Tibial nerve (tissue), 4 donors: ENCODE measurements around the gene COX6B2. TPM values are rescaled to one million over a fixed set of nuclear protein-coding genes. Genes with fewer than 3 reads are reported as not detected.

ENCODE experiments used
- DNase-seq, 2 donors: peaks; one replicate each; pipeline ENCODE4 v3.0.0-alpha.2; 2019; ENCODE audit warnings: low spot score in 2 of 2
- H3K27ac ChIP-seq, 4 donors: fragments of 200-600 bp; sonication (generic) in 3 of 4; one replicate each; pipeline ENCODE4 v1.5.1; 2017 to 2019; ENCODE audit warnings: mild to moderate bottlenecking in 1 of 4
- H3K27me3 ChIP-seq, 2 donors: fragments of 200-600 bp; sonication (generic) in 1 of 2; one replicate each; pipeline versions ENCODE4 v1.5.1 to v1.6.0; 2017 to 2019
- H3K36me3 ChIP-seq, 3 donors: fragments of 200-600 bp; sonication (generic); one replicate each; pipeline ENCODE4 v1.5.1; 2018 to 2019
- H3K4me1 ChIP-seq, 4 donors: fragments of 200-600 bp; sonication (generic) in 3 of 4; one replicate each; pipeline ENCODE4 v1.5.1; 2017 to 2019
- H3K4me3 ChIP-seq, 4 donors: fragments of 200-600 bp; sonication (generic) in 3 of 4; one replicate each; pipeline ENCODE4 v1.5.1; 2017 to 2019; ENCODE audit warnings: mild to moderate bottlenecking in 1 of 4, moderate library complexity in 1 of 4
- H3K9me3 ChIP-seq, 4 donors: fragments of 200-600 bp; sonication (generic) in 3 of 4; one replicate each; pipeline ENCODE4 v1.5.1; 2017 to 2019
- CTCF ChIP-seq, 5 experiments: fragments of 200-600 bp in 3 of 5; fragments of 450-650 bp in 2 of 5; sonication (generic) in 3 of 5; IDR thresholded peaks; one replicate each; pipeline ENCODE4 v1.5.1; 2016 to 2019; ENCODE audit warnings: antibody characterized with exemption in 5 of 5, mild to moderate bottlenecking in 3 of 5, moderate library complexity in 2 of 5
- EP300 ChIP-seq, 2 donors: sonication (generic); formaldehyde crosslinking; IDR thresholded peaks; one replicate each; pipeline ENCODE4 v1.6.1; 2017; ENCODE audit warnings: antibody characterized with exemption in 2 of 2, mild to moderate bottlenecking in 1 of 2
- POLR2A ChIP-seq, 2 donors: fragments of 450-650 bp; IDR thresholded peaks; one replicate each; pipeline ENCODE4 v1.6.1; 2017; ENCODE audit warnings: antibody characterized with exemption in 2 of 2, mild to moderate bottlenecking in 2 of 2, moderate library complexity in 2 of 2
- WGBS, 2 donors: methylation state at CpG; one replicate each; pipeline ENCODE4 v1.1.5; 2018; 5-methylcytosine and 5-hydroxymethylcytosine counted together
- total RNA-seq, 4 donors: library from RNA; depleted of rRNA; stranded (reverse); fragments of >200 nt; gene quantifications; one replicate each; pipeline ENCODE4 v1.1.0, GENCODE V29; 2016

Gene COX6B2
- total RNA-seq, 4 donors from 2014 or later: not detected

- 83% methylated on average over 34 to 42 of the region's 50 CpGs for WGBS, 2 donors
- DNase-seq: no peak
- peak overlapping the region in 2 of 4 donors; percentile 96 to 99 for H3K27ac ChIP-seq
- TF ChIP-seq POLR2A (IDR thresholded peaks at IDR 0.05): no peak
- no peak for TF ChIP-seq EP300 (IDR thresholded peaks at IDR 0.05)
- TF ChIP-seq CTCF (IDR thresholded peaks at IDR 0.05): no peak
- peaks cover 0 to 52% (median 31%) of the 10 kb centered on the region in 4 donors for H3K4me1 ChIP-seq
- no peaks in the 10 kb centered on the region for H3K9me3 ChIP-seq
- H3K27me3 ChIP-seq: no peaks in the 10 kb centered on the region
- peaks cover 0 to 46% (median 0%) of the 10 kb centered on the region in 3 donors for H3K36me3 ChIP-seq
- peak overlapping the region in 2 of 4 donors; percentile 81 to 97 for H3K4me3 ChIP-seq
Measured at GRCh38 chr19:55341595-55342531, 12.7 kb downstream of the COX6B2 start.

GRCh38 chr19:55341171-55341588, 13.3 kb downstream of the COX6B2 start:
- DNase-seq: peak; percentile 39 to 51
- peak overlapping the region; percentile 91 to 99 (median 97) for H3K27ac ChIP-seq
- WGBS, 2 donors: 1 to 2% methylated on average over 9 to 11 of the region's 15 CpGs

GRCh38 chr19:55340784-55341147, 13.8 kb downstream of the COX6B2 start:
- no peak for DNase-seq
- H3K27ac ChIP-seq: peak overlapping the region; percentile 91 to 99 (median 97)
- 1 to 3% methylated on average over 24 of the region's 24 CpGs for WGBS, 2 donors
- peaks cover 0 to 41% (median 25%) of the 10 kb centered on the region in 4 donors for H3K4me1 ChIP-seq
- no peaks in the 10 kb centered on the region for H3K27me3 ChIP-seq
- H3K9me3 ChIP-seq: no peaks in the 10 kb centered on the region
- peak overlapping the region; percentile 69 to 97 (median 76) for H3K4me3 ChIP-seq
- TF ChIP-seq CTCF (IDR thresholded peaks at IDR 0.05) (peak in 2 of 5 experiments; percentile 10 to 22), POLR2A (IDR thresholded peaks at IDR 0.05) (no peak), EP300 (IDR thresholded peaks at IDR 0.05) (no peak)
- peaks cover 0 to 37% (median 0%) of the 10 kb centered on the region in 3 donors for H3K36me3 ChIP-seq

More at GRCh38 chr19:55341171-55341588, 13.3 kb downstream of the COX6B2 start:
- TF ChIP-seq POLR2A (IDR thresholded peaks at IDR 0.05): peak in 1 of 2 donors; percentile 16
- TF ChIP-seq EP300 (IDR thresholded peaks at IDR 0.05): peak in 1 of 2 donors; percentile 47
- TF ChIP-seq CTCF (IDR thresholded peaks at IDR 0.05): no peak
- no peaks in the 10 kb centered on the region for H3K27me3 ChIP-seq
- H3K9me3 ChIP-seq: no peaks in the 10 kb centered on the region
- peaks cover 0 to 45% (median 29%) of the 10 kb centered on the region in 4 donors for H3K4me1 ChIP-seq
- peaks cover 0 to 39% (median 0%) of the 10 kb centered on the region in 3 donors for H3K36me3 ChIP-seq
- H3K4me3 ChIP-seq: peak overlapping the region; percentile 69 to 97 (median 76)

GRCh38 chr19:55339889-55340783, 14.4 kb downstream of the COX6B2 start:
- DNase-seq: no peak
- Histone ChIP-seq H3K36me3 (peaks cover 0 to 35% (median 0%) of the 10 kb centered on the region in 3 donors), H3K27me3 (no peaks in the 10 kb centered on the region), H3K4me1 (peaks cover 0 to 35% (median 21%) of the 10 kb centered on the region in 4 donors), H3K27ac (peak overlapping the region; percentile 91 to 99 (median 97)), H3K9me3 (no peaks in the 10 kb centered on the region), H3K4me3 (peak overlapping the region; percentile 69 to 97 (median 76))
- TF ChIP-seq CTCF (IDR thresholded peaks at IDR 0.05) (no peak), EP300 (IDR thresholded peaks at IDR 0.05) (peak in 1 of 2 donors; percentile 97), POLR2A (IDR thresholded peaks at IDR 0.05) (peak; percentile 70 to 90)
- WGBS, 2 donors: 1 to 2% methylated on average over 31 to 36 of the region's 44 CpGs
